Measurements from ENCODE around the gene SPATA2.
"Not testable (repeated sequence)": the region's sequence is repeated elsewhere in the genome, so short reads cannot be mapped to it uniquely, and the experiment has no call there.

The SPATA2 gene, protein sequence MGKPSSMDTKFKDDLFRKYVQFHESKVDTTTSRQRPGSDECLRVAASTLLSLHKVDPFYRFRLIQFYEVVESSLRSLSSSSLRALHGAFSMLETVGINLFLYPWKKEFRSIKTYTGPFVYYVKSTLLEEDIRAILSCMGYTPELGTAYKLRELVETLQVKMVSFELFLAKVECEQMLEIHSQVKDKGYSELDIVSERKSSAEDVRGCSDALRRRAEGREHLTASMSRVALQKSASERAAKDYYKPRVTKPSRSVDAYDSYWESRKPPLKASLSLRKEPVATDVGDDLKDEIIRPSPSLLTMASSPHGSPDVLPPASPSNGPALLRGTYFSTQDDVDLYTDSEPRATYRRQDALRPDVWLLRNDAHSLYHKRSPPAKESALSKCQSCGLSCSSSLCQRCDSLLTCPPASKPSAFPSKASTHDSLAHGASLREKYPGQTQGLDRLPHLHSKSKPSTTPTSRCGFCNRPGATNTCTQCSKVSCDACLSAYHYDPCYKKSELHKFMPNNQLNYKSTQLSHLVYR

DNA sequence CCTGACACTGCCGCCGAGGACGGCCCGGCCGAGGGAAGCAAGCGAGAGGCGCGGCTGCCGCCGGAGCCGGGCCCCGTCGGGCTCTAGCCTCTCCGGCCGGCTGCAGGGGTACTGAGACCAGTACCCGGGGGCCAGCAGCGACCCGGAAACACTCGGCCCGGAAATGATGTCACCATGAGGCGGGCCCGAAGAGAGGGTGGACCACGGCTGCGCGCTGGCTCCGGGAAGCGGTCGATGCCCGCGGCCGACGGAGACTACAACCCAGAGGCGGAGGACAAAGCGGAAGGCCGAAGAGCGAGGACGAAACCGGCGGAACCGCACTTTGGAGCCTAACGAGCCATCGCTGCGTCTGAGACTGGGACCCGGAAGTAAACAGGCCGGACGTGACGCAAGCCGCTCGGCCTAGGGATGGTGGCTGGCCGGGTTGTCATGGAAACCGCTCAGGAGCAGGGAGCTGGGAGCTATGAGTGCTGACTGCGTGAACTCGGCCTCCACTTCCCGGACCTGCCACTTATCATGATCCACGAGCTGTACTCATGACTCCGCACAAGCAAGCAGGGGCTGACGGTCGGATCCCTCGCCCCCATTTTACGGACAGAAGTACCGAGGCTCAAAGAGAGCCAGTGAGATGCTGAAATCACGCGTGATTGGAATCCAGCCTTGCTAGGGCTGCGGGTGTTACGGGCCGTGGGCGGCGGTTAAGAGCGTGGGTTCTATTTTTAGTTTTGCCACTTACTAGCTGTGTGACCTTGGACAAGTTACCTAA is at the start of gene SPATA2:
Gene SPATA2 (minus strand): TSS at position 150 of the 766 bp plus-strand sequence. CDS start 7,039 bp downstream, outside the sequence.
- DNase-seq, result peak; percentile 82

GRCh38 chr20:49961413-49961812 is 46.1 kb upstream of the SPATA2 start:
- no peak for DNase-seq

GRCh38 chr20:49957089-49957938 is 42.0 kb upstream of the SPATA2 start:
- DNase-seq, result not testable (repeated sequence)

GRCh38 chr20:49956689-49957088 is 41.4 kb upstream of the SPATA2 start:
- no peak for DNase-seq

GRCh38 chr20:49955830-49956396 is 40.6 kb upstream of the SPATA2 start:
- DNase-seq, result not testable (repeated sequence)

GRCh38 chr20:49955167-49955566 is 39.8 kb upstream of the SPATA2 start:
- DNase-seq, result no peak

DNA sequence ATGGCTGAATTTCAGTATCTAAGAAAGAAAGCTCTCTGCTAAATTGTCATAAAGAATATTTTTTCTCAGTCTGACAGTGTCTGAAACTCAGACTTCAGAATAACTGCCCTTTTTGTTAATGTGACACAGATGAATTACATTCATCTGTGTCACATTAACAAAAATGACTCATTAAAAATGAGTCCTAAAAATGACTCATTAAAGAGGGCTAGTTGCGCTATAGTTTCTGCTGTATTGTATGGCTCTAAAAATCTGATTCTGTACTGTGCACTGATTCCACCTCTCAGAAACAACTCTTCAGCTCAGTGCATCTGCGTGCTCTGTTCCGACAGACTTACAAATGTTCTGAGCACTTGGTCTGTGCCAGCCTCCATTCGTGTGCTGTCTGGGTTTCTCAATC is 35.8 kb upstream of the SPATA2 start:
- no peak for DNase-seq

DNA sequence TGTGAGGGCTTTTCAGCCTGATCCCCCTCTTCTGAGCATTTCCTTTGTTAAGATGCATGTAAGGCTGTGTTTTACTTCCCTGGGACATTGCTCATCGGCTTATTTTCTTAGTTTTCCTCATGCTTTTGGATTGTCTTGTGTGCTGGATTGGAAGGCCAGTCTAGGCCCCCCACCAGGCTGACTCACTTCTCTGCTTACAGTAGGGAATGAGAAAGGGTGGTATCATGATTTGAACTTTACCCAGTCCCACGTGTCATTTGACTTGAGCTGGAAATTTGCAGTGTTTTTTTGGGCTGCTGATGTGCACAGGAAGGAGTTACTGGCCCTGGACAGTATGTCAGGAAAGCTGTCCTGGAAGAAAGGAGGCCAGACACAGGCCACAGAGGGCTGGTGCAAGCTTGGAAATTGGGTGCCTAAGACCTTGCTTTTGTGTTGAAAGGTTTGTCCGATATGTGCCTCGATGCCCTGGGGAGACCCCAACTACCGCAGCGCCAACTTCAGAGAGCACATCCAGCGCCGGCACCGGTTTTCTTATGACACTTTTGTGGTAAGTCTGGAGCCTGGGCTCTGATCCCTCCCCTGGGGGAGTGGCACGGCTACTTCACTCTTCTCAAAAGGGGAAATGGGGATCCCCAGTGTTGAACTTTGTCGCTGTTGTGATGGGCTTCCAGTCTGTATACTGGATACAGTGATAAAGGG is 33.6 kb upstream of the SPATA2 start:
- no peak for DNase-seq

DNA sequence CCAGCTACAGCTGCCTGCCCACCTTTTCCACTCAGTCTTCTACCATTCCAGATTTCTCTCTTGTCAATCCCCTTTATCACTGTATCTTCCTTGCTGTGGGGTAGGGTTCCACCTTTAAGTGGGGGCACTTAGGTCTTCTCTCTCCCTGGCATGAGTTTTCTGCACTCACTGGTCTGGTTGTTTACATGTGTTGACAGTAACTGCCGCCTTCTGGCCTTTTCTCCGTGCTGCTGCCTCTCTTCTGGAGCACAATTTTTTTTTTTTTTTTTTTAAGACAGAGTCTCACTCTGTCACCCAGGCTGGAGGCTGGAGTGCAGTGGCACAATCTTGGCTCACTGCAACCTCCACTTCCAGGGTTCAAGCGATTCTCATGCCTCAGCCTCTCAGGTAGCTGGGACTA is 32.8 kb upstream of the SPATA2 start:
- no peak for DNase-seq

DNA sequence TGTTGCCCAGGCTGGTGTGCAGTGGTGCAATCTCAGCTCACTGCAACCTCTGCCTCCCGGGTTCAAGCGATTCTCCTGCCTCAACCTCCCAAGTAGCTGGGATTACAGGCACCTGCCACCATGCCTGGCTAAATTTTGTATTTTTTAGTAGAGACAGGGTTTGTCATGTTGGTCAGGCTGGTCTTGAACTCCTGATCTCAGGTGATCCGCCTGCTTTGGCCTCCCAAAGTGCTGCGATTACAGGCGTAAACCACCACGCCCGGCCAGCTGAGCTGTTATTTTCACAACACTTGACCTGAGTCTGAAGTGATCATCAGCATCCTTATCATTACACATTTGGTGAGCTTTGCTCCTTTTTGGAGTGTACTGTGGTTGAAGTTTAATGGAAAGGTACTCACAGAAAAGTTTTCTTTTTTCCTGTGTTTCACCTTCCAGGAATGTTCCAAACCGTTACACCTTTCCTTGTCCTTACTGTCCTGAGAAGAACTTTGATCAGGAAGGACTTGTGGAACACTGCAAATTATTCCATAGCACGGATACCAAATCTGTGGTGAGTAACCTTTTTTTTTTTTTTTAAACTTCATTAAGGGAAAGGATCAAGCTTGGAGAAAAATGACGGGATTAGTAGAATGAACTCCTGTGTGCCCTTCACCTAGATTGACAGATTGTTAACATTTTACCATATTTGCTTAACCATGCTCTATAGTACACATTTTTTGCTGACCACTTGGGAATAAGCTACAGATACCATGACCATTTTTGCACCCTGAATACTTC is 30.6 kb upstream of the SPATA2 start:
- no peak for DNase-seq

- no peak for DNase-seq
Measured at GRCh38 chr20:49945306-49945700, 30.0 kb upstream of the SPATA2 start.

DNA sequence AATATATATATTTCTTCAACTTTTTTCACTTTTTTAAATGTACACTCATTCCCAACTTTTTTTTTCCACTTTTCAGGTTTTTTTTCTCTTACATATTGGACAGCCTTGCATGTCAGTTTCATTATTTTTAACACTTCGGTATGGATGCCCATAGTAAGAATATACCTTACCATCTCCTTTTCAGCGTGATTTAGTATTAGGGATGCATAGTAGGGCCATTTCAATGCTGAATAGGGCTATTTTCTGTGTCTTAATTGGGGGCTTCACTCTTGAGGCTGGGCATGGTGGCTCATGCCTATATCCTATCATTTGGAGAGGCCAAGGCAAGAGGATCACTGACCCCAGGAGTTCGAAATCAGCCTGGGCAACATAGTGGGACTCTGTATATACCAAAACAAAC is 27.6 kb upstream of the SPATA2 start:
- DNase-seq, result no peak

- DNase-seq, result no peak
Measured at GRCh38 chr20:49942303-49942702, 27.0 kb upstream of the SPATA2 start.

DNA sequence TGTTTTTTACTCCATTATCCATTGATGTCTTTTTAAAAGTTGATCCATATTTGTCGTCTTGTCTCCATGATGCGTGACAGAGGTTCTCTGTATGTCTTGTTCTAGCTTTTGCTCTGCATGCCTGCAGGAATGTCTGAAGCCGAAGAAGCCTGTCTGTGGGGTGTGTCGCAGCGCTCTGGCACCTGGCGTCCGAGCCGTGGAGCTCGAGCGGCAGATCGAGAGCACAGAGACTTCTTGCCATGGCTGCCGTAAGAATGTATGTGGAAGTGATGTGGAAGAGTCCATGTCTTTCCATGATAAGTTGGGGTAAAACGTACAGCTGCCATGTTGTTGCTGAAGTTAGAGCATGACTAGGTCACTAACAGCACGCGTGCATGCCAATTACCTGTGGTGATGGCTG is 26.1 kb upstream of the SPATA2 start:
- no peak for DNase-seq

- DNase-seq, result no peak
Measured at GRCh38 chr20:49938173-49939163, 23.1 kb upstream of the SPATA2 start.

DNA sequence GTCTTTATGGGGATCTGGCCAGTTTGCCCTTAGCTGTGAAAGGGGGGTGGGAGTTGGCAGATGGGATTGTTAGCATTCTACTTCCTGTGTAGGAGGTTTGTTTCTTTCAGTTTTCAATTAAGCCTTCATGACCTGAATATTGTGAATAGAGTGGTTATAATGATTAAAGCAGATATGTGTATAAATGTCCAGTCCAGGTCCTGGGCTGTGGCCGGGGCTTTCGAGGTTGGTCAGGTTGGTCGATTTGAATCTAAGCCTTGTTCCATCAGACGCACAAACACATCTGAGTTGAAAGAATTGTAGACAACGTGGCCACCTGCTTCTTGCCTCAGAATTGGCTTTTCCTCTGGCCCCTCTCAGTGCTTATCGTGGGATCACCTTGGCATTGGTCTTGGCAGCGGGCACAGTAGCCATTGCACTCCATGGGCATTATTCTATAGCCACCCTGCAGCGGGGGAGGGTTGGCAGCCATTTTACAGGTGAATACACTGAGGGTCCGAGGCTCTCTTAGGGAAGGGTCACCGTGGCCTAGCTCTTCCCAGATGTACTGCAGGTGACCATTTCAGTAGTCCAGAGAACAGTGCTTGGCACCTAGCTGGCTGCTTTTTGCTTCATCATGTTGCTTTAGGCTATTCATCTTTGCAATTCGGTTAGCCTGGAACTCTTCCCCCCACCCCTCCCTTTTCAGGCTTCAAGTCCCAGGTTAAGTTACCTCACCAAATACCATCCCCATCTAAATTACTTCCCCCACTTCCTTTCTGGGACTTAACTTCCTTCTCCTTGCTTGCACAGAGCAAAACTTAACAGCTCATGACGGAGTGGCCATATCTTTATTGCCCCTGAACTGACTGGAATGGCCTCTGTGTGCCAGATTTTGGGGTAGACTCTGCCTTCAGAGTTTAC is 21.9 kb upstream of the SPATA2 start:
- no peak for DNase-seq

DNA sequence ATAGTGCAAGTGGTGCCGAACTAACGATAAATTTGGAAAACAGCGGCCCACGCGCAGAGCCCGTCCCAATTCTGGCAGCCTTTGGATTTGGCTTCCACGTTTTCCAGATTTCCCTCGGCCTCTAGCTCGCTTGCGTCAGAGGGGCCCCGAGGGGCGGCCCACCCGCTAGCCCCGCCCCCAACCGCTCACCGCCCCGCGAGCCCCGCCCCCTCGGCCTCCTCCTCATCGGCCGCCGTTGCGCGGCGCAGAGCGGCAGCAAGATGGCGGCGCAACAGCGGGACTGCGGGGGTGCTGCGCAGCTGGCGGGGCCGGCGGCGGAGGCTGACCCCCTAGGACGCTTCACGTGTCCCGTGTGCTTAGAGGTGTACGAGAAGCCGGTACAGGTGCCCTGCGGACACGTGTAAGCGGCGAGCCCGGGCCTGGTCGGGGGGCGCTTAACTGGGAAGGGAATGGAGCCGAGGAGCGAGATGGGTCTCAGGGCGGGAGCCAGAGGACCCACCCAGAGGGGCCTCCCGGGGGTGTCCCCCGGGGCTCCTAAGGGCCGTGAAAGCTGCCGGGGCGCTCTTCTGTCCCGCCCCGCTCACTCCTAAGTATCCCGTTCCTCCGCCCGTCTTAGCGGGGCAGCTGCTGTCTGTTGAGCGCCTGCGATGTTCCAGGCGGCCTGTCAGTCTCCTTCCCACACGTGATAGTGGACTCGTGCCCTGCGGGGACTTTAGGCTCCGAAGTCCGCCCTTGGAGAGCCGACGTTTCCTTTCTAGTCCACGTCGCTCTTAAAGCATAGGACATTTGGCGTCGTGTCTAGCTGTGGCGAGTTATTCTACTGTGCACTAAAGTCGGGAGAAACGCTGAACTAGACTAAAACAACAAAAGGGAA is 21.1 kb upstream of the SPATA2 start, which contains the start of gene RNF114:
Gene RNF114 (plus strand): TSS at position 245 of the 874 bp plus-strand sequence. CDS start 16 bp downstream, at position 261.
- DNase-seq, result peak; percentile 76

DNA sequence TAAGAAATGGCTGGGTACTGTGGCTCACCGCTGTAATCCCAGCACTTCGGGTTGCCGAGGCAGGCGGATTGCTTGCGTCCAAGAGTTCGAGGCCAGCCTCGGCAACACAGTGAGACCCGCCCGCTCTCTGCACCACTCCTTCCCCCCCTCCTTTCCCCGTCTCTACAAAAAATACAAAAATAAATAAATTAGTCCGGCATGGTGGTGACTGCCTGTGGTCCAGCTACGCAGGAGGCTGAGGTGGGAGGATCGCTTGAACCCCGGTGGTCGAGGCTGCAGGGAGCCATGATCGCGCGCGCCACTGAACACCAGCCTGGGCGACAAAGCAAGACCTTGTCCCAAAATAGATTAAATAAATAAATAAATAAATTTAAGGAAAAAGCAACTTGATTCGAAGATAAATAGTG is 20.4 kb upstream of the SPATA2 start:
- no peak for DNase-seq

Data from NCI-H1048 (cell line).